HEK293 (cell line): ENCODE measurements around the gene MYT1.

Experiments
- ATF2 ChIP-seq: fragments of 450-650 bp; formaldehyde crosslinking; IDR thresholded peaks from 2 replicates; pipeline ENCODE4 v1.5.1; 2016; ENCODE audit warnings: missing biosample characterization, missing genetic modification characterization, low read depth
- BCL11A ChIP-seq: fragments of 450-650 bp; formaldehyde crosslinking; IDR thresholded peaks from 2 replicates; pipeline ENCODE4 v1.5.1; 2016; ENCODE audit warnings: low read depth, missing biosample characterization, missing genetic modification characterization
- CTCF ChIP-seq: fragments of 450-650 bp; formaldehyde crosslinking; IDR thresholded peaks from 2 replicates; pipeline ENCODE4 v1.5.1; 2016; ENCODE audit warnings: missing biosample characterization, missing genetic modification characterization
- GLI2 ChIP-seq: fragments of 450-650 bp; formaldehyde crosslinking; IDR thresholded peaks from 2 replicates; pipeline ENCODE4; 2017; ENCODE audit warnings: missing biosample characterization, missing genetic modification characterization, low read depth, borderline replicate concordance
- GLIS1 ChIP-seq: fragments of 450-650 bp; formaldehyde crosslinking; IDR thresholded peaks from 2 replicates; pipeline ENCODE4 v1.5.1; 2016; ENCODE audit warnings: missing biosample characterization, missing genetic modification characterization
- GLIS2 ChIP-seq: fragments of 450-650 bp; formaldehyde crosslinking; IDR thresholded peaks from 2 replicates; pipeline ENCODE4 v1.5.1; 2016; ENCODE audit warnings: missing biosample characterization, missing genetic modification characterization
- IKZF3 ChIP-seq: fragments of 450-650 bp; IDR thresholded peaks from 2 replicates; pipeline ENCODE4 v1.5.0; 2018; ENCODE audit warnings: missing biosample characterization, mild to moderate bottlenecking, missing genetic modification characterization, moderate library complexity
- PRDM1 ChIP-seq: fragments of 450-650 bp; formaldehyde crosslinking; IDR thresholded peaks from 2 replicates; pipeline ENCODE4; 2016; ENCODE audit warnings: missing biosample characterization, missing genetic modification characterization
- REST ChIP-seq: fragments of 450-650 bp; formaldehyde crosslinking; IDR thresholded peaks from 2 replicates; pipeline ENCODE4 v1.5.1; 2016; ENCODE audit warnings: missing biosample characterization, missing genetic modification characterization
- TCF7L2 ChIP-seq: IDR thresholded peaks from 2 replicates; pipeline ENCODE4 v1.6.1; 2011; ENCODE audit warnings: low read depth, mild to moderate bottlenecking, inconsistent platforms, low read length, moderate library complexity, borderline replicate concordance
- ZNF704 ChIP-seq: fragments of 450-650 bp; formaldehyde crosslinking; IDR thresholded peaks from 2 replicates; pipeline ENCODE4 v1.5.1; 2016; ENCODE audit warnings: missing biosample characterization, missing genetic modification characterization
- ZNF747 ChIP-seq: fragments of 450-650 bp; formaldehyde crosslinking; IDR thresholded peaks from 2 replicates; pipeline ENCODE4 v1.5.1; 2016; ENCODE audit warnings: missing biosample characterization, missing genetic modification characterization
- ZSCAN5A ChIP-seq: fragments of 450-650 bp; formaldehyde crosslinking; IDR thresholded peaks from 2 replicates; pipeline ENCODE4 v1.5.1; 2016; ENCODE audit warnings: missing biosample characterization, missing genetic modification characterization

- TF ChIP-seq ZNF747 (tag by site-specific recombination) (no peak), IKZF3 (tag by site-specific recombination) (no peak), GLI2 (tag by site-specific recombination) (no peak), CTCF (no peak), GLIS2 (tag by site-specific recombination) (no peak), GLIS1 (tag by site-specific recombination) (no peak), ATF2 (no peak), TCF7L2 (no peak), ZNF704 (tag by site-specific recombination) (no peak), ZSCAN5A (tag by site-specific recombination) (no peak), BCL11A (tag by site-specific recombination) (no peak), REST (tag by site-specific recombination) (no peak), PRDM1 (tag by site-specific recombination) (no peak)
Measured at GRCh38 chr20:64169091-64169560, 4.9 kb downstream of the MYT1 start.
